ENCODE data around the gene TMEM184C. TPM values are rescaled to one million over a fixed set of nuclear protein-coding genes. Genes with fewer than 3 reads are reported as not detected.

TMEM184C gene
- total and polyA plus RNA-seq, 2 donors (not counting 1 experiment from before 2014, with no cell fraction given): 4.9 to 27.5 TPM

DNA sequence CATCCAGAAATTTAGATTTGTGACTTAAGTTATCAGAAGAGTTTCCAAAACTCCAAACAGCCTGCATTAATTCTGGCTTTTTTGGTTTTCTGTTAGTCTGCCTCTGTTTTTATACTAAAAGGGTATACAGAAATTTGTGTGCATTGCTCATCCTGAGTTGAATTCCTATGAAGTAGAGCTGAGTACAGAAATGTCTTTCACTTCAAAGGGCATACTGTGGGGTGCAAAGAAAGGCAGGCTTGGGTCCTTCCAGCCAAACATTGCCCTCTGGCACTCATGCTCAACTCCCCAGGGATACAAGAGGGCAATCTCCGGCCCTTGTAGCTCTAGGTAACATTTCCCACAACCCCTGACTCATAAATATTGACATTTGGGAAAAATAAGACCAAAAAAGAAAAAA, 27.6 kb upstream of the TMEM184C start:
- no peaks in the 10 kb centered on the region for H3K79me2 ChIP-seq (ENCODE audit: control insufficient read depth, insufficient read depth, low read length)
- TF ChIP-seq, protein P1, sequence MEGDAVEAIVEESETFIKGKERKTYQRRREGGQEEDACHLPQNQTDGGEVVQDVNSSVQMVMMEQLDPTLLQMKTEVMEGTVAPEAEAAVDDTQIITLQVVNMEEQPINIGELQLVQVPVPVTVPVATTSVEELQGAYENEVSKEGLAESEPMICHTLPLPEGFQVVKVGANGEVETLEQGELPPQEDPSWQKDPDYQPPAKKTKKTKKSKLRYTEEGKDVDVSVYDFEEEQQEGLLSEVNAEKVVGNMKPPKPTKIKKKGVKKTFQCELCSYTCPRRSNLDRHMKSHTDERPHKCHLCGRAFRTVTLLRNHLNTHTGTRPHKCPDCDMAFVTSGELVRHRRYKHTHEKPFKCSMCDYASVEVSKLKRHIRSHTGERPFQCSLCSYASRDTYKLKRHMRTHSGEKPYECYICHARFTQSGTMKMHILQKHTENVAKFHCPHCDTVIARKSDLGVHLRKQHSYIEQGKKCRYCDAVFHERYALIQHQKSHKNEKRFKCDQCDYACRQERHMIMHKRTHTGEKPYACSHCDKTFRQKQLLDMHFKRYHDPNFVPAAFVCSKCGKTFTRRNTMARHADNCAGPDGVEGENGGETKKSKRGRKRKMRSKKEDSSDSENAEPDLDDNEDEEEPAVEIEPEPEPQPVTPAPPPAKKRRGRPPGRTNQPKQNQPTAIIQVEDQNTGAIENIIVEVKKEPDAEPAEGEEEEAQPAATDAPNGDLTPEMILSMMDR (IDR thresholded peaks at IDR 0.05): no peak
- TF ChIP-seq EZH2 (IDR thresholded peaks at IDR 0.05; ENCODE audit: borderline replicate concordance, insufficient read depth, low read depth, low read length, poor library complexity, severe bottlenecking): no peak
- WGBS (ENCODE audit: insufficient coverage): no CpG with 5 or more reads among the region's 1 CpG
- H3K27ac ChIP-seq (ENCODE audit: low read length in 2 of 2): no peak overlapping the region
- peaks cover 0 to 3% (median 1%) of the 10 kb centered on the region in 4 experiments for H3K27me3 ChIP-seq (replicated peaks in 1 of 4; ENCODE audit: control extremely low read depth in 1 of 4, control insufficient read depth in 3 of 4, insufficient read depth in 4 of 4, low read length in 3 of 4)
- ChIA-PET CTCF (interaction anchor here (0.7 to 2.0 kb wide), 6 partner anchors 9 to 571 kb away, joined by 3 to 7 read pairs (median 4); no protein-coding TSS in a partner anchor), POLR2A (no interaction called here)
- peaks cover 1% of the 10 kb centered on the region for H3K4me1 Mint-ChIP-seq
- H3K4me2 ChIP-seq (replicated peaks; ENCODE audit: low read depth, low read length, poor library complexity, severe bottlenecking): no peak overlapping the region
- H3K4me3 Mint-ChIP-seq: no peak overlapping the region
- H3K36me3 ChIP-seq (replicated peaks in 1 of 2; ENCODE audit: control extremely low read depth in 1 of 2, control insufficient read depth in 1 of 2, extremely low read depth in 1 of 2, insufficient read depth in 2 of 2, low read length in 1 of 2): no peaks in the 10 kb centered on the region
- H3K9ac ChIP-seq (ENCODE audit: low read length): no peak overlapping the region
- intact Hi-C loops (cut with micrococcal nuclease): no loop called here
- no peak overlapping the region for H3K4me3 ChIP-seq (ENCODE audit: control extremely low read depth in 1 of 5, extremely low read depth in 1 of 5, insufficient read depth in 1 of 5, low read depth in 2 of 5, low read length in 4 of 5)
- ATAC-seq (ENCODE audit: low read depth): no peak
- no peak for DNase-seq
- no peak overlapping the region for H2AFZ ChIP-seq (ENCODE audit: insufficient read depth, low read depth, low read length, poor library complexity, severe bottlenecking)
- H3K9me3 Mint-ChIP-seq (ENCODE audit: insufficient read depth): no peaks in the 10 kb centered on the region
- H3K4me1 ChIP-seq (ENCODE audit: control insufficient read depth in 2 of 2, insufficient read depth in 2 of 2, low read length in 2 of 2): no peaks in the 10 kb centered on the region
- H4K20me1 ChIP-seq (ENCODE audit: control insufficient read depth, insufficient read depth, low read length, poor library complexity, severe bottlenecking): no peaks in the 10 kb centered on the region
- peaks cover 21% of the 10 kb centered on the region for H3K27me3 Mint-ChIP-seq
- H3K9me3 ChIP-seq (ENCODE audit: control extremely low read depth in 1 of 3, control insufficient read depth in 2 of 3, insufficient read depth in 1 of 3, low read length in 2 of 3): peaks cover 0 to 4% (median 0%) of the 10 kb centered on the region in 3 donors
- H3K27ac Mint-ChIP-seq: no peak overlapping the region

DNA sequence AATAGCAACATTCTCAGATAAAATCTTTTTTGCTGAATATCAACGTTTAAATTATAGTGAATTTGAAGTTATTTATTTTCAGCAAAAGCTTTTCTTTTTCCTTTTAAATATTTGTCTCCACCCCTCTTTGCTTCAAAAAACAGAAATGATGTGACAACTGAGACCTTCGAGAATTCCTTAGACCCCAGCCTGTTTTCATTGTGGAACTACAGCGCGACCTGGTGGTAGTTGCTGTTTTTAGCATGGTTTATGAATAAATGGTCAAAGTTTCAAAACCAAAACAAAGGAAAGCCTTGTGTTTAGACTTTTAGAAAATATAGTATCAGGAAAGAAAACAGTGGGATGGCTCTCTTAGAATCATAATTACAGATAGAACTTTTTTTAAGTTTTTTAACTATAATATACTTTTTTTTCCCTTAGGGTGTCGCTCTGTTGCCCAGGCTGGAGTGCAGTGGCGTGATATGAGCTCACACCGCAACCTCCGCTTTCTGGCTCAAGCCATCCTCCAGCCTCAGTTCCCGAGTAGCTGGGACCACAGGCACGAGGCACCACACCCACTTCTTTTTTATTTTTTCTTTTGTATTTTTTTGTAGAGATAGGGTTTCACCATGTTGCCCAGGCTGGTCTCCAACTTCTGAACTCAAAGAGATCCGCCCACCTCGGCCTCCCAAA, 26.8 kb upstream of the TMEM184C start:
- H2AFZ ChIP-seq (ENCODE audit: insufficient read depth, low read depth, low read length, poor library complexity, severe bottlenecking): no peak overlapping the region
- TF ChIP-seq EZH2 (IDR thresholded peaks at IDR 0.05; ENCODE audit: borderline replicate concordance, insufficient read depth, low read depth, low read length, poor library complexity, severe bottlenecking): no peak
- TF ChIP-seq, protein P1 (IDR thresholded peaks at IDR 0.05): peak; percentile 71
- no peaks in the 10 kb centered on the region for H3K79me2 ChIP-seq (ENCODE audit: control insufficient read depth, insufficient read depth, low read length)
- no peak overlapping the region for H3K4me3 ChIP-seq (ENCODE audit: control extremely low read depth in 1 of 5, extremely low read depth in 1 of 5, insufficient read depth in 1 of 5, low read depth in 2 of 5, low read length in 4 of 5)
- ATAC-seq (ENCODE audit: low read depth): no peak
- H3K9me3 ChIP-seq (ENCODE audit: control extremely low read depth in 1 of 3, control insufficient read depth in 2 of 3, insufficient read depth in 1 of 3, low read length in 2 of 3): no peaks in the 10 kb centered on the region
- Mint-ChIP-seq H3K9me3 (ENCODE audit: insufficient read depth) (no peaks in the 10 kb centered on the region), H3K27me3 (peaks cover 18% of the 10 kb centered on the region), H3K4me3 (no peak overlapping the region), H3K4me1 (peaks cover 1% of the 10 kb centered on the region), H3K27ac (no peak overlapping the region)
- H3K4me2 ChIP-seq (replicated peaks; ENCODE audit: low read depth, low read length, poor library complexity, severe bottlenecking): no peak overlapping the region
- ChIA-PET CTCF (interaction anchor here (0.6 to 2.0 kb wide), 6 partner anchors 8 to 571 kb away, joined by 3 to 7 read pairs (median 4); no protein-coding TSS in a partner anchor), POLR2A (no interaction called here)
- intact Hi-C loops (cut with micrococcal nuclease): loop anchor here (5.0 kb wide), 1 partner anchor 1248 kb away; no protein-coding TSS in a partner anchor
- peak; percentile 15 for DNase-seq
- no CpG with 5 or more reads among the region's 12 CpGs for WGBS (ENCODE audit: insufficient coverage)
- no peaks in the 10 kb centered on the region for H3K36me3 ChIP-seq (replicated peaks in 1 of 2; ENCODE audit: control extremely low read depth in 1 of 2, control insufficient read depth in 1 of 2, extremely low read depth in 1 of 2, insufficient read depth in 2 of 2, low read length in 1 of 2)
- H3K4me1 ChIP-seq (ENCODE audit: control insufficient read depth in 2 of 2, insufficient read depth in 2 of 2, low read length in 2 of 2): no peaks in the 10 kb centered on the region
- H3K27me3 ChIP-seq (replicated peaks in 1 of 4; ENCODE audit: control extremely low read depth in 1 of 4, control insufficient read depth in 3 of 4, insufficient read depth in 4 of 4, low read length in 3 of 4): peaks cover 0 to 3% (median 0%) of the 10 kb centered on the region in 4 experiments
- H4K20me1 ChIP-seq (ENCODE audit: control insufficient read depth, insufficient read depth, low read length, poor library complexity, severe bottlenecking): no peaks in the 10 kb centered on the region
- no peak overlapping the region for H3K27ac ChIP-seq (ENCODE audit: low read length in 2 of 2)
- H3K9ac ChIP-seq (ENCODE audit: low read length): no peak overlapping the region

Measured in B cell (primary cell).